ENCODE results near the gene FITM2.

FITM2 gene

GRCh38 chr20:44280387-44280786 lies 30.6 kb downstream of the FITM2 start:
- no peak for DNase-seq (ENCODE audit: low read depth)

GRCh38 chr20:44279228-44279627 lies 31.8 kb downstream of the FITM2 start:
- peak; percentile 93 for DNase-seq (ENCODE audit: low read depth)

GRCh38 chr20:44274303-44275017 lies 36.5 kb downstream of the FITM2 start:
- no peak for DNase-seq (ENCODE audit: low read depth)

GRCh38 chr20:44273231-44274215 lies 37.5 kb downstream of the FITM2 start:
- DNase-seq (ENCODE audit: low read depth): no peak

- no peak for DNase-seq (ENCODE audit: low read depth)
Observed at GRCh38 chr20:44271915-44272663, 38.9 kb downstream of the FITM2 start.

GRCh38 chr20:44268802-44269201 lies 42.2 kb downstream of the FITM2 start:
- DNase-seq (ENCODE audit: low read depth): no peak

GRCh38 chr20:44264287-44264686 lies 46.7 kb downstream of the FITM2 start:
- DNase-seq (ENCODE audit: low read depth): no peak

GRCh38 chr20:44258226-44258890 lies 52.6 kb downstream of the FITM2 start:
- DNase-seq (ENCODE audit: low read depth): no peak

- DNase-seq (ENCODE audit: low read depth): no peak
Observed at GRCh38 chr20:44256961-44257360, 54.0 kb downstream of the FITM2 start.

GRCh38 chr20:44255942-44256341 lies 55.1 kb downstream of the FITM2 start:
- no peak for DNase-seq (ENCODE audit: low read depth)

GRCh38 chr20:44254073-44254472 lies 56.9 kb downstream of the FITM2 start:
- no peak for DNase-seq (ENCODE audit: low read depth)

GRCh38 chr20:44253528-44253927 lies 57.5 kb downstream of the FITM2 start:
- DNase-seq (ENCODE audit: low read depth): no peak
